HEK293T (cell line): ENCODE data around the gene MAGI3.

Source experiments
- CTCF ChIA-PET: fragments of 350-600 bp; formaldehyde crosslinking; extraction: SDS; loops from one replicate; lab custom pipeline; 2021; ENCODE audit warnings: antibody characterized with exemption, inconsistent platforms; lab: Yijun Ruan, JAX
- POLR2A ChIA-PET: fragments of 350-600 bp; formaldehyde crosslinking; extraction: SDS; loops from one replicate; lab custom pipeline; 2020; ENCODE audit warnings: antibody characterized with exemption, inconsistent platforms; lab: Yijun Ruan, JAX
- DNase-seq: peaks from one replicate; pipeline ENCODE4 v3.0.0; 2012; ENCODE audit warnings: mixed read lengths; ENCODE audit errors: extremely low spot score
- ARNT ChIP-seq: fragments of 450-650 bp; IDR thresholded peaks from 2 replicates; pipeline ENCODE4 v1.6.1; 2017; ENCODE audit warnings: mild to moderate bottlenecking
- BHLHE40 ChIP-seq: fragments of 450-650 bp; IDR thresholded peaks from 2 replicates; pipeline ENCODE4 v1.6.1; 2016; ENCODE audit warnings: mild to moderate bottlenecking, moderate library complexity, borderline replicate concordance
- CTBP1 ChIP-seq: fragments of 450-650 bp; IDR thresholded peaks from 2 replicates; pipeline ENCODE4 v1.6.1; 2016; ENCODE audit warnings: borderline replicate concordance
- ELF4 ChIP-seq: fragments of 450-650 bp; IDR thresholded peaks from 2 replicates; pipeline ENCODE4 v1.6.1; 2017; ENCODE audit warnings: antibody characterized with exemption
- FOXA1 ChIP-seq: fragments of 450-650 bp; IDR thresholded peaks from 2 replicates; pipeline ENCODE4 v1.6.1; 2016; ENCODE audit warnings: mild to moderate bottlenecking
- FOXK2 ChIP-seq: fragments of 450-650 bp; IDR thresholded peaks from 2 replicates; pipeline ENCODE4 v1.6.1; 2016; ENCODE audit warnings: mild to moderate bottlenecking
- FOXM1 ChIP-seq: fragments of 450-650 bp; IDR thresholded peaks from 2 replicates; pipeline ENCODE4 v1.6.1; 2017; ENCODE audit warnings: mild to moderate bottlenecking, borderline replicate concordance
- HDGF ChIP-seq: fragments of 450-650 bp; IDR thresholded peaks from 2 replicates; pipeline ENCODE4 v1.6.1; 2017; ENCODE audit warnings: antibody characterized with exemption, borderline replicate concordance
- L3MBTL2 ChIP-seq: fragments of 450-650 bp; conservative IDR thresholded peaks from 2 replicates; pipeline ENCODE4 v1.6.1; 2016; ENCODE audit warnings: mild to moderate bottlenecking
- LEF1 ChIP-seq: fragments of 450-650 bp; IDR thresholded peaks from 2 replicates; pipeline ENCODE4 v1.6.1; 2017; ENCODE audit warnings: mild to moderate bottlenecking, borderline replicate concordance
- NFRKB ChIP-seq: fragments of 450-650 bp; IDR thresholded peaks from 2 replicates; pipeline ENCODE4 v1.6.1; 2016; ENCODE audit warnings: mild to moderate bottlenecking, moderate library complexity
- SP1 ChIP-seq: fragments of 450-650 bp; IDR thresholded peaks from 2 replicates; pipeline ENCODE4 v1.6.1; 2017
- SUZ12 ChIP-seq: fragments of 450-650 bp; IDR thresholded peaks from 2 replicates; pipeline ENCODE4 v1.6.1; 2016; ENCODE audit warnings: mild to moderate bottlenecking
- TARDBP ChIP-seq: fragments of 450-650 bp; IDR thresholded peaks from 2 replicates; pipeline ENCODE4 v1.6.1; 2016
- ZNF384 ChIP-seq: fragments of 450-650 bp; IDR thresholded peaks from 2 replicates; pipeline ENCODE4 v1.6.1; 2016
- TF ChIP-seq, protein P1 (sequence below): fragments of 450-650 bp; IDR thresholded peaks from 2 replicates; pipeline ENCODE4 v1.6.1; 2016

Gene MAGI3

DNA sequence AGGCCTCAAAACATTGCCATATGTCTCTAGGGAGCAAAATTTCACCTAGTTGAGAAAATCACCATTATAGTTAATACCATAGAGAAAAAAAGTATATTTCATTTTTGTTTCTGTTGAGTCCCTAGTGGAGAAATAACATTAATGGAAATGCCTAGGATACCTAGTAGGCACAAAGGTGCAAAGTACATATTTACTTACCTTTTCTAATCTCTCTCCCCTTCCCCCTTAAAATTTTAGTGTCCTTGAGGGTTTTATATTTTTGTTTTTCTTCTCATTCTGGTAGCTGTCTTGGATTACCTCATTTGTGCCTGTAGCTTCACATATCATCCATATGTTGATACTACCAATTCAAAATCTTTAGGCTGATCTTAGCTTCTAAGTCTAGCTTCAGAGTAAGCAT, 127.0 kb downstream of the MAGI3 start:
- POLR2A ChIA-PET, result no interaction called here
- TF ChIP-seq NFRKB (no peak), LEF1 (no peak), ELF4 (no peak), ZNF384 (no peak), SUZ12 (no peak), FOXA1 (no peak), L3MBTL2 (no peak), ARNT (no peak), TARDBP (no peak), BHLHE40 (no peak), CTBP1 (no peak), FOXK2 (no peak)
- TF ChIP-seq, protein P1, sequence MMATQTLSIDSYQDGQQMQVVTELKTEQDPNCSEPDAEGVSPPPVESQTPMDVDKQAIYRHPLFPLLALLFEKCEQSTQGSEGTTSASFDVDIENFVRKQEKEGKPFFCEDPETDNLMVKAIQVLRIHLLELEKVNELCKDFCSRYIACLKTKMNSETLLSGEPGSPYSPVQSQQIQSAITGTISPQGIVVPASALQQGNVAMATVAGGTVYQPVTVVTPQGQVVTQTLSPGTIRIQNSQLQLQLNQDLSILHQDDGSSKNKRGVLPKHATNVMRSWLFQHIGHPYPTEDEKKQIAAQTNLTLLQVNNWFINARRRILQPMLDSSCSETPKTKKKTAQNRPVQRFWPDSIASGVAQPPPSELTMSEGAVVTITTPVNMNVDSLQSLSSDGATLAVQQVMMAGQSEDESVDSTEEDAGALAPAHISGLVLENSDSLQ, result no peak
- DNase-seq, result no peak
- CTCF ChIA-PET, result no interaction called here

DNA sequence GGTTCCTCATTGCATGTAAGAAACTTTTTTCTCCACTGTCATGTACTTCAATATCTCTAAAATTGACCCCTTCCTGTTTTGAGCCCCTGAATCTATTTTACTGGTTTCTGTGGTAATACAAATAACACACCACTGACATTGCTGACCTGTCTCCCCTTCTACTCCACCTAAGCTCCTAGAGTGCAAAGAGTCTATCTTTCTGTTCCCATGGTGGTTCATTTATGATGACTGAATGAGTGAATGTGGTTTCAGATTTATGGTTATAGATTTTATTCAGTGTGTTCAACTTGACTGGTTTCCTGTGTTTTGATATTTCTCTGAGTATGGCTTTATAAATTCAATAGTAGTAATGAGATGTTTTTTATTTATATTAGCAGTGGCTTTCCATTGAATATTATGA, 127.7 kb downstream of the MAGI3 start:
- no peak for TF ChIP-seq SP1
- TF ChIP-seq FOXM1, result no peak
- no peak for TF ChIP-seq FOXK2
- TF ChIP-seq SUZ12, result no peak
- DNase-seq, result no peak
- CTCF ChIA-PET, result no interaction called here
- POLR2A ChIA-PET, result interaction anchor here (1.1 kb wide), 1 partner anchor 128 kb away, joined by 3 read pairs; the partner anchor contains the start of gene MAGI3

DNA sequence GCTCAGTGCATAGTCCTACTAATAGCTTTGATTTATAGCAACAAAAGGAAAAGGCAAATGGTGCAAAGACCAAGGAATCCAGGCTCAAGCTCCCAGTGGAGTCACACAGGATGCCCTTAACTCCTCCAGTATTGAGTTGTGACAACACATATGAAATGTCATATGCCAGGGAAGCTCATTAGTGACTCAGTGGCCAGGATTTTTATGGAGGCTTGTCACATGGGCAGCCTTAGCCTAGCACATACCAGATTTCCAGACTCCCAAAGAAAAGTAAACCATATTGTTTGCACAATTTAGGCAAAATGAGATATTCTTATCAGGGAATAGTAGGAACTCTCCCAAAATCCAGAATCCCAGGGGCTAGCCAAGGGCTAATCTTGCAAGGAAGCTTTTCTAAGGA, 129.2 kb downstream of the MAGI3 start:
- no peak for TF ChIP-seq CTBP1
- no peak for TF ChIP-seq BHLHE40
- TF ChIP-seq ELF4, result no peak
- TF ChIP-seq ARNT, result no peak
- no peak for TF ChIP-seq L3MBTL2
- TF ChIP-seq HDGF, result no peak
- no peak for TF ChIP-seq FOXM1
- no peak for TF ChIP-seq FOXK2
- TF ChIP-seq SUZ12, result no peak
- DNase-seq, result no peak
- ChIA-PET POLR2A (interaction anchor here (0.9 kb wide), 1 partner anchor 10 kb away, joined by 3 read pairs; no protein-coding TSS in a partner anchor), CTCF (interaction anchor here (0.6 kb wide), 2 partner anchors 72 to 316 kb away, joined by 3 to 7 read pairs; no protein-coding TSS in a partner anchor)

DNA sequence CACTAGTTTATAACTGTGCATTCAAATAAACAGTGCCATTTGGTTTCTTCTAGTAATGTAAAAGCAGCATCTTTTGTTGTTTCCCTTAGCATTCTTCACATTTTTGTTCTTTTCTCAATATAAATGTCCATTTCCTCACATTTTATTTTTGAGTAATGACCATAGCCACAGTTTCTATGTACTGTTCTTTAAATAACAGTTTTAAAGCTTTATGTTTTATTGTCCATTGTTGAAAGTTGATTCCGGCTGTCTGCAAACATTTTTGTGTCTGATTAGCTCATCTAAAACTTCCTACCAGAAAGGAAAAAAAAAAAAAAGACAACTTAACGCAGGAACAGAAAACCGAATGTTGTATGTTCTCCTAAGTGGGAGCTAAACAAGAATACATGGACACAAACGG, 139.7 kb downstream of the MAGI3 start:
- no peak for DNase-seq
- no peak for TF ChIP-seq LEF1
- TF ChIP-seq L3MBTL2, result no peak
- TF ChIP-seq SP1, result no peak
- no peak for TF ChIP-seq HDGF
- no peak for TF ChIP-seq FOXK2
- no peak for TF ChIP-seq SUZ12
- no peak for TF ChIP-seq ELF4
- no peak for TF ChIP-seq NFRKB
- no peak for TF ChIP-seq ARNT
- no peak for TF ChIP-seq TARDBP
- TF ChIP-seq FOXA1, result no peak
- TF ChIP-seq CTBP1, result no peak
- TF ChIP-seq, protein P1, result no peak
- CTCF ChIA-PET, result interaction anchor here (0.6 kb wide), 1 partner anchor 185 kb away, joined by 4 read pairs; no protein-coding TSS in a partner anchor
- POLR2A ChIA-PET, result interaction anchor here (0.6 kb wide), 1 partner anchor 11 kb away, joined by 3 read pairs; no protein-coding TSS in a partner anchor

DNA sequence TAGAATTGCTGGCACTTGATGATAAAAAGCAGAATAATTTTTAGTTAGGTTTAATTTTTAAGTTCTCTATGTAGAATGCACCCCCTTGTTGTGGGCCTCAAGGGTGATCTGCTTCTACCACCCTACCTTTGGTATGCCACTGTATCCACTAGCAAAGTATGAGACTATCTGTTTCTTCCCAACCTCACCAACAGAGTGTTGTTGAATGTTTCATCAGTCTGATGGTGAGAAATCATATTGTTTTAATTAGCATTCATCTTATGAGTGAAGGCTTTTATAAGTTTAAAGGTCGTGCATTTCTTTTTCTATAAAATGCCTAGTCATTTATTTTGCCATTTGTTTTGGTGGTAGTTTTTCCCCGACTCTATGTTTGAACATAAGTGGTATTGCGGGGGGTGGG, 141.0 kb downstream of the MAGI3 start:
- no peak for DNase-seq
- CTCF ChIA-PET, result no interaction called here
- POLR2A ChIA-PET, result no interaction called here
- TF ChIP-seq CTBP1 (no peak), ELF4 (no peak), L3MBTL2 (no peak), FOXK2 (no peak), SP1 (no peak), FOXA1 (no peak), BHLHE40 (no peak), ZNF384 (no peak), ARNT (no peak), HDGF (no peak)
- TF ChIP-seq, protein P1, result no peak

DNA sequence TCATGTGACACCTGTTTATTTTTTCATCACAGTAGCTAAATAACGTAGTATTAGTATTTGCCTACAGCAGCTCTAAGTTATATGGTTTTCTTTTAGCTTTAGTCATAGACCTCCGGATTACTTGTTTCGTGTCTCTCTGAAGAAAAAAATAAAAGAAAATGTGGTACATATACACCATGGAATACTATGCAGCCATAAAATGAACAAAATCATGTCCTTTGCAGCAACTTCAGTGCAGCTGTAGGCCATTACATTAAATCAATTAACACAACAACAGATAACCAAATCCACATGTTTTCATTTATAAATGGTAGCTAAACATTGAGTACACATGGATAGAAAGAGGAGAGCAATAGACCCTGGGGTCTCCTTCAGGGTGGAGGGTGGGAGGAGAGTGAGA, 142.7 kb downstream of the MAGI3 start:
- DNase-seq, result no peak
- no peak for TF ChIP-seq SP1
- TF ChIP-seq, protein P1, result no peak
- no peak for TF ChIP-seq TARDBP
- no peak for TF ChIP-seq FOXK2
- no peak for TF ChIP-seq FOXA1
- TF ChIP-seq SUZ12, result no peak
- no peak for TF ChIP-seq HDGF
- TF ChIP-seq BHLHE40, result no peak
- no peak for TF ChIP-seq L3MBTL2
- TF ChIP-seq ARNT, result no peak
- TF ChIP-seq CTBP1, result no peak
- no peak for TF ChIP-seq NFRKB
- no peak for TF ChIP-seq LEF1
- no peak for TF ChIP-seq ELF4
- TF ChIP-seq FOXM1, result no peak
- TF ChIP-seq ZNF384, result no peak
- POLR2A ChIA-PET, result no interaction called here
- CTCF ChIA-PET, result no interaction called here
